Measurements from ENCODE around the gene VKORC1.
"Not testable (repeated sequence)": the region's sequence is repeated elsewhere in the genome, so short reads cannot be mapped to it uniquely, and the experiment has no call there.

The VKORC1 gene

GRCh38 chr16:31109622-31110021 is 15.0 kb upstream of the VKORC1 start:
- DNase-seq (ENCODE audit: low read depth): no peak
- H3K4me3 ChIP-seq (ENCODE audit: low read length): no peak overlapping the region
- no peak for TF ChIP-seq CTCF (conservative IDR thresholded peaks at IDR 0.05; ENCODE audit: low read depth, low read length)

GRCh38 chr16:31108794-31109558 is 14.4 kb upstream of the VKORC1 start:
- peak overlapping the region; percentile 70 for H3K4me3 ChIP-seq (ENCODE audit: low read length)
- no peak for TF ChIP-seq CTCF (conservative IDR thresholded peaks at IDR 0.05; ENCODE audit: low read depth, low read length)
- DNase-seq (ENCODE audit: low read depth): no peak

GRCh38 chr16:31108035-31108793 is 13.6 kb upstream of the VKORC1 start, which contains the start of gene BCKDK:
TSS of gene BCKDK (plus strand) at chr16:31108386. CDS start at chr16:31109224, 838 bp downstream.
- DNase-seq (ENCODE audit: low read depth): no peak
- H3K4me3 ChIP-seq (ENCODE audit: low read length): peak within 1 kb of the TSS; percentile 70
- no peak for TF ChIP-seq CTCF (conservative IDR thresholded peaks at IDR 0.05; ENCODE audit: low read depth, low read length)

GRCh38 chr16:31107465-31107867 is 12.9 kb upstream of the VKORC1 start:
- no peak for DNase-seq (ENCODE audit: low read depth)
- no peak for TF ChIP-seq CTCF (conservative IDR thresholded peaks at IDR 0.05; ENCODE audit: low read depth, low read length)
- H3K4me3 ChIP-seq (ENCODE audit: low read length): peak overlapping the region; percentile 70

- no peak for TF ChIP-seq CTCF (conservative IDR thresholded peaks at IDR 0.05; ENCODE audit: low read depth, low read length)
- H3K4me3 ChIP-seq (ENCODE audit: low read length): no peak overlapping the region
These were observed 12.2 kb upstream of the VKORC1 start for GRCh38 chr16:31106509-31107464.

GRCh38 chr16:31105677-31106213 is 11.1 kb upstream of the VKORC1 start:
- no peak overlapping the region for H3K4me3 ChIP-seq (ENCODE audit: low read length)
- DNase-seq (ENCODE audit: low read depth): no peak
- TF ChIP-seq CTCF (conservative IDR thresholded peaks at IDR 0.05; ENCODE audit: low read depth, low read length): peak; percentile 82

More at GRCh38 chr16:31106509-31107464, 12.2 kb upstream of the VKORC1 start:
- DNase-seq (ENCODE audit: low read depth): no peak

GRCh38 chr16:31100876-31101641 is 6.5 kb upstream of the VKORC1 start:
- not testable (repeated sequence) for DNase-seq (ENCODE audit: low read depth); H3K4me3 ChIP-seq (ENCODE audit: low read length)
